Measurements from ENCODE around the gene EXOC4.

- TF ChIP-seq CTCF (conservative IDR thresholded peaks at IDR 0.05; ENCODE audit: low read length) (no peak), EZH2phosphoT487 (IDR thresholded peaks at IDR 0.05; ENCODE audit: borderline replicate concordance) (no peak)
These were observed 41.4 kb downstream of the EXOC4 start for GRCh38 chr7:133294234-133294633.
